ENCODE results near the gene EPAS1. TPM values are rescaled to one million over a fixed set of nuclear protein-coding genes. Genes with fewer than 3 reads are reported as not detected.

Gene EPAS1
- total RNA-seq, 1 experiment from 2014 or later, result 8.5 TPM

DNA sequence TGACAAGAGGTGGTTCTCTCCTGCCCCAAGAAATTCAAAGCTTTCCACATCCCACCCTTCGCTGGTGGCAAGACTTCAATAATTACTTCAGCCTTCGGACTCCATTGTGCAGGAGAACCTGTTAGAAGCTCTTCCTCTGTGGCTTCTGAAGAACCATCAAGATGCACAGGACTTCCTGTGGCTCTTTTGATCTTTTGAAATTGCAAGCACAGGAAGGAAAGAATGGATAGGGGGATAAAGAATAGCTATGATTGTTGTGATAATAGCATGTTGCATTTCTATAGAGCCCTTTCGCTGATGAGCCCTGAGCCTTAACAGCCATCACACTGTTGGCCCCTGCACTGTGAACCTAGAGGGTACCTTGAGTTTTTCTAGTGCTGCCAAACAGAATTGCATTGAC lies 7.4 kb downstream of the EPAS1 start:
- Mint-ChIP-seq H3K27ac (no peak overlapping the region), H3K4me3 (no peak overlapping the region), H3K36me3 (peaks cover 10% of the 10 kb centered on the region), H3K9me3 (peaks cover 16% of the 10 kb centered on the region), H3K4me1 (peaks cover 61% of the 10 kb centered on the region), H3K27me3 (ENCODE audit: low read depth) (peaks cover 42% of the 10 kb centered on the region)
- ChIA-PET CTCF (no interaction called here), POLR2A (no interaction called here)
- DNase-seq (ENCODE audit: low spot score) (no peak), ATAC-seq (peak; percentile 50; the same call in 1 of the 2 replicates)
- TF ChIP-seq GTF2I (CRISPR knock-in tag; conservative IDR thresholded peaks at IDR 0.05) (no peak), NFATC4 (CRISPR knock-in tag; IDR thresholded peaks at IDR 0.05) (no peak), RORB (CRISPR knock-in tag; IDR thresholded peaks at IDR 0.05) (no peak), ELF4 (CRISPR knock-in tag; IDR thresholded peaks at IDR 0.05; ENCODE audit: low read depth) (no peak), NR2C2 (CRISPR knock-in tag; IDR thresholded peaks at IDR 0.05) (no peak), FOXJ3 (CRISPR knock-in tag; IDR thresholded peaks at IDR 0.05; ENCODE audit: borderline replicate concordance) (no peak), SOX15 (CRISPR knock-in tag; IDR thresholded peaks at IDR 0.05) (no peak), FOXP1 (CRISPR knock-in tag; IDR thresholded peaks at IDR 0.05; ENCODE audit: borderline replicate concordance) (no peak), EMX1 (CRISPR knock-in tag; IDR thresholded peaks at IDR 0.05) (no peak), ZNF263 (CRISPR knock-in tag; IDR thresholded peaks at IDR 0.05; ENCODE audit: low read depth) (no peak)
- TF ChIP-seq, protein P1, sequence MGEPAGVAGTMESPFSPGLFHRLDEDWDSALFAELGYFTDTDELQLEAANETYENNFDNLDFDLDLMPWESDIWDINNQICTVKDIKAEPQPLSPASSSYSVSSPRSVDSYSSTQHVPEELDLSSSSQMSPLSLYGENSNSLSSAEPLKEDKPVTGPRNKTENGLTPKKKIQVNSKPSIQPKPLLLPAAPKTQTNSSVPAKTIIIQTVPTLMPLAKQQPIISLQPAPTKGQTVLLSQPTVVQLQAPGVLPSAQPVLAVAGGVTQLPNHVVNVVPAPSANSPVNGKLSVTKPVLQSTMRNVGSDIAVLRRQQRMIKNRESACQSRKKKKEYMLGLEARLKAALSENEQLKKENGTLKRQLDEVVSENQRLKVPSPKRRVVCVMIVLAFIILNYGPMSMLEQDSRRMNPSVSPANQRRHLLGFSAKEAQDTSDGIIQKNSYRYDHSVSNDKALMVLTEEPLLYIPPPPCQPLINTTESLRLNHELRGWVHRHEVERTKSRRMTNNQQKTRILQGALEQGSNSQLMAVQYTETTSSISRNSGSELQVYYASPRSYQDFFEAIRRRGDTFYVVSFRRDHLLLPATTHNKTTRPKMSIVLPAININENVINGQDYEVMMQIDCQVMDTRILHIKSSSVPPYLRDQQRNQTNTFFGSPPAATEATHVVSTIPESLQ (CRISPR knock-in tag; IDR thresholded peaks at IDR 0.05), result no peak
- TF ChIP-seq, protein P2, sequence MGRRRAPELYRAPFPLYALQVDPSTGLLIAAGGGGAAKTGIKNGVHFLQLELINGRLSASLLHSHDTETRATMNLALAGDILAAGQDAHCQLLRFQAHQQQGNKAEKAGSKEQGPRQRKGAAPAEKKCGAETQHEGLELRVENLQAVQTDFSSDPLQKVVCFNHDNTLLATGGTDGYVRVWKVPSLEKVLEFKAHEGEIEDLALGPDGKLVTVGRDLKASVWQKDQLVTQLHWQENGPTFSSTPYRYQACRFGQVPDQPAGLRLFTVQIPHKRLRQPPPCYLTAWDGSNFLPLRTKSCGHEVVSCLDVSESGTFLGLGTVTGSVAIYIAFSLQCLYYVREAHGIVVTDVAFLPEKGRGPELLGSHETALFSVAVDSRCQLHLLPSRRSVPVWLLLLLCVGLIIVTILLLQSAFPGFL (CRISPR knock-in tag; IDR thresholded peaks at IDR 0.05; ENCODE audit: borderline replicate concordance), result no peak
- TF ChIP-seq, protein P3, sequence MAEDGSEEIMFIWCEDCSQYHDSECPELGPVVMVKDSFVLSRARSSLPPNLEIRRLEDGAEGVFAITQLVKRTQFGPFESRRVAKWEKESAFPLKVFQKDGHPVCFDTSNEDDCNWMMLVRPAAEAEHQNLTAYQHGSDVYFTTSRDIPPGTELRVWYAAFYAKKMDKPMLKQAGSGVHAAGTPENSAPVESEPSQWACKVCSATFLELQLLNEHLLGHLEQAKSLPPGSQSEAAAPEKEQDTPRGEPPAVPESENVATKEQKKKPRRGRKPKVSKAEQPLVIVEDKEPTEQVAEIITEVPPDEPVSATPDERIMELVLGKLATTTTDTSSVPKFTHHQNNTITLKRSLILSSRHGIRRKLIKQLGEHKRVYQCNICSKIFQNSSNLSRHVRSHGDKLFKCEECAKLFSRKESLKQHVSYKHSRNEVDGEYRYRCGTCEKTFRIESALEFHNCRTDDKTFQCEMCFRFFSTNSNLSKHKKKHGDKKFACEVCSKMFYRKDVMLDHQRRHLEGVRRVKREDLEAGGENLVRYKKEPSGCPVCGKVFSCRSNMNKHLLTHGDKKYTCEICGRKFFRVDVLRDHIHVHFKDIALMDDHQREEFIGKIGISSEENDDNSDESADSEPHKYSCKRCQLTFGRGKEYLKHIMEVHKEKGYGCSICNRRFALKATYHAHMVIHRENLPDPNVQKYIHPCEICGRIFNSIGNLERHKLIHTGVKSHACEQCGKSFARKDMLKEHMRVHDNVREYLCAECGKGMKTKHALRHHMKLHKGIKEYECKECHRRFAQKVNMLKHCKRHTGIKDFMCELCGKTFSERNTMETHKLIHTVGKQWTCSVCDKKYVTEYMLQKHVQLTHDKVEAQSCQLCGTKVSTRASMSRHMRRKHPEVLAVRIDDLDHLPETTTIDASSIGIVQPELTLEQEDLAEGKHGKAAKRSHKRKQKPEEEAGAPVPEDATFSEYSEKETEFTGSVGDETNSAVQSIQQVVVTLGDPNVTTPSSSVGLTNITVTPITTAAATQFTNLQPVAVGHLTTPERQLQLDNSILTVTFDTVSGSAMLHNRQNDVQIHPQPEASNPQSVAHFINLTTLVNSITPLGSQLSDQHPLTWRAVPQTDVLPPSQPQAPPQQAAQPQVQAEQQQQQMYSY (CRISPR knock-in tag; IDR thresholded peaks at IDR 0.05), result no peak
- TF ChIP-seq, protein P4, sequence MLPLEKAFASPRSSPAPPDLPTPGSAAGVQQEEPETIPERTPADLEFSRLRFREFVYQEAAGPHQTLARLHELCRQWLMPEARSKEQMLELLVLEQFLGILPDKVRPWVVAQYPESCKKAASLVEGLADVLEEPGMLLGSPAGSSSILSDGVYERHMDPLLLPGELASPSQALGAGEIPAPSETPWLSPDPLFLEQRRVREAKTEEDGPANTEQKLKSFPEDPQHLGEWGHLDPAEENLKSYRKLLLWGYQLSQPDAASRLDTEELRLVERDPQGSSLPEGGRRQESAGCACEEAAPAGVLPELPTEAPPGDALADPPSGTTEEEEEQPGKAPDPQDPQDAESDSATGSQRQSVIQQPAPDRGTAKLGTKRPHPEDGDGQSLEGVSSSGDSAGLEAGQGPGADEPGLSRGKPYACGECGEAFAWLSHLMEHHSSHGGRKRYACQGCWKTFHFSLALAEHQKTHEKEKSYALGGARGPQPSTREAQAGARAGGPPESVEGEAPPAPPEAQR (CRISPR knock-in tag; IDR thresholded peaks at IDR 0.05), result no peak
- TF ChIP-seq, protein P5, sequence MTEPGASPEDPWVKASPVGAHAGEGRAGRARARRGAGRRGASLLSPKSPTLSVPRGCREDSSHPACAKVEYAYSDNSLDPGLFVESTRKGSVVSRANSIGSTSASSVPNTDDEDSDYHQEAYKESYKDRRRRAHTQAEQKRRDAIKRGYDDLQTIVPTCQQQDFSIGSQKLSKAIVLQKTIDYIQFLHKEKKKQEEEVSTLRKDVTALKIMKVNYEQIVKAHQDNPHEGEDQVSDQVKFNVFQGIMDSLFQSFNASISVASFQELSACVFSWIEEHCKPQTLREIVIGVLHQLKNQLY (CRISPR knock-in tag; IDR thresholded peaks at IDR 0.05), result no peak
- TF ChIP-seq, protein P6, sequence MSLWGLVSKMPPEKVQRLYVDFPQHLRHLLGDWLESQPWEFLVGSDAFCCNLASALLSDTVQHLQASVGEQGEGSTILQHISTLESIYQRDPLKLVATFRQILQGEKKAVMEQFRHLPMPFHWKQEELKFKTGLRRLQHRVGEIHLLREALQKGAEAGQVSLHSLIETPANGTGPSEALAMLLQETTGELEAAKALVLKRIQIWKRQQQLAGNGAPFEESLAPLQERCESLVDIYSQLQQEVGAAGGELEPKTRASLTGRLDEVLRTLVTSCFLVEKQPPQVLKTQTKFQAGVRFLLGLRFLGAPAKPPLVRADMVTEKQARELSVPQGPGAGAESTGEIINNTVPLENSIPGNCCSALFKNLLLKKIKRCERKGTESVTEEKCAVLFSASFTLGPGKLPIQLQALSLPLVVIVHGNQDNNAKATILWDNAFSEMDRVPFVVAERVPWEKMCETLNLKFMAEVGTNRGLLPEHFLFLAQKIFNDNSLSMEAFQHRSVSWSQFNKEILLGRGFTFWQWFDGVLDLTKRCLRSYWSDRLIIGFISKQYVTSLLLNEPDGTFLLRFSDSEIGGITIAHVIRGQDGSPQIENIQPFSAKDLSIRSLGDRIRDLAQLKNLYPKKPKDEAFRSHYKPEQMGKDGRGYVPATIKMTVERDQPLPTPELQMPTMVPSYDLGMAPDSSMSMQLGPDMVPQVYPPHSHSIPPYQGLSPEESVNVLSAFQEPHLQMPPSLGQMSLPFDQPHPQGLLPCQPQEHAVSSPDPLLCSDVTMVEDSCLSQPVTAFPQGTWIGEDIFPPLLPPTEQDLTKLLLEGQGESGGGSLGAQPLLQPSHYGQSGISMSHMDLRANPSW (CRISPR knock-in tag; conservative IDR thresholded peaks at IDR 0.05; ENCODE audit: low read depth), result no peak
- TF ChIP-seq, protein P7, sequence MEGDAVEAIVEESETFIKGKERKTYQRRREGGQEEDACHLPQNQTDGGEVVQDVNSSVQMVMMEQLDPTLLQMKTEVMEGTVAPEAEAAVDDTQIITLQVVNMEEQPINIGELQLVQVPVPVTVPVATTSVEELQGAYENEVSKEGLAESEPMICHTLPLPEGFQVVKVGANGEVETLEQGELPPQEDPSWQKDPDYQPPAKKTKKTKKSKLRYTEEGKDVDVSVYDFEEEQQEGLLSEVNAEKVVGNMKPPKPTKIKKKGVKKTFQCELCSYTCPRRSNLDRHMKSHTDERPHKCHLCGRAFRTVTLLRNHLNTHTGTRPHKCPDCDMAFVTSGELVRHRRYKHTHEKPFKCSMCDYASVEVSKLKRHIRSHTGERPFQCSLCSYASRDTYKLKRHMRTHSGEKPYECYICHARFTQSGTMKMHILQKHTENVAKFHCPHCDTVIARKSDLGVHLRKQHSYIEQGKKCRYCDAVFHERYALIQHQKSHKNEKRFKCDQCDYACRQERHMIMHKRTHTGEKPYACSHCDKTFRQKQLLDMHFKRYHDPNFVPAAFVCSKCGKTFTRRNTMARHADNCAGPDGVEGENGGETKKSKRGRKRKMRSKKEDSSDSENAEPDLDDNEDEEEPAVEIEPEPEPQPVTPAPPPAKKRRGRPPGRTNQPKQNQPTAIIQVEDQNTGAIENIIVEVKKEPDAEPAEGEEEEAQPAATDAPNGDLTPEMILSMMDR (IDR thresholded peaks at IDR 0.05), result no peak

Data from WTC11 (cell line).